HTERT RPE-1 (cell line): ENCODE results near the gene DOCK11.

Experiments used
- in situ Hi-C: fragments of 300-500 bp; cut with MboI; formaldehyde crosslinking; loops from 4 replicates; pipeline ENCODE4 v1.14.3; 2020; ENCODE audit warnings: low sequenced_read_pairs

DOCK11 gene

DNA sequence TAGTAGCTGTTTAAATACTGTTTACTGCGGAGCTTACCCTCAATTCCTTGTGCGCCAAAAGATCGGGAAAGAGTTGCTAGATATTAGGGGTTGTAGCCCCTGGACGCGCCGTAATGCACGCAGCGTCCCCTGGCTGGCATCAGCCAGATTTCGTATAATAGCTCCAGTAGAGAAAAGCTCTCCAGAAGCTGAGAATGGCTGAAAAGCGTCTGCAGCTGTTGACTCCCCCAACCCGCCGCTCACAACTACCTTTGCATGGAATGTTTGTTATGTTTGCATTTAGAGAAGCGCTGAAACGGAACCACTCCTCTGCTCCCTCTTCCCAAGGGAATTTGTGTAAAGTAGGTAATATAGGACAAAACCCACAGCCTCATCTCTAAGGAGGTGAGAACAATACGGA, 3.7 kb downstream of the DOCK11 start:
- in situ Hi-C loops: no loop called here

DNA sequence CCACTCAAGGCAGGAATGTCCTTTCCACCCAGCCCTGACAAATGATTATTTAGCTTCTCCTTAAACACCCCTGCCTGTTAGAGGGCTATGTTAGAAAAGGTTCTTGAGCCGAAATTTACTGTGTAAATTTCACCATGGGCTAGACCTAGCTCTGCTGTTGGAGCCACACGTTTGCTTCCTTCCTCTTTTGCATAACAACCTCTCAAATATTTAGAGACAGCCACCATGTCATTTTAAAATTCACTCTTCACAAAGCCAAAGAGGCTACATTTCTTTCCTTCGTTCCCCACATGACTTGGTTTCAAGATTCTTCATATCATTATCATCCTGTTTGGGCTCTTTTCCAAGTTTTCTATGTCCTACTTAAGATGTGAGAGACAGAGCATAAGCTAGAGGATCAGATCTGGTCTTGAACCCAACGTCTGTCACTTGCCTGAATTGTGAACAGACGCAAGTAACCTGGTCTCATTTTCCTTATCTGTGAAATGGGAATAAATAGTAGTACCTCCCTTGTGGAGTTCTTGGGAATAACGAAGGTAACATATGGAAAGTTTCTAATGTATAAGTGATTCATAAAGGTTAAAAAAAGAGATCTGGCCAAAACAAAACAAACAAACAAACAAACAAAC, 6.7 kb downstream of the DOCK11 start:
- in situ Hi-C loops: no loop called here

DNA sequence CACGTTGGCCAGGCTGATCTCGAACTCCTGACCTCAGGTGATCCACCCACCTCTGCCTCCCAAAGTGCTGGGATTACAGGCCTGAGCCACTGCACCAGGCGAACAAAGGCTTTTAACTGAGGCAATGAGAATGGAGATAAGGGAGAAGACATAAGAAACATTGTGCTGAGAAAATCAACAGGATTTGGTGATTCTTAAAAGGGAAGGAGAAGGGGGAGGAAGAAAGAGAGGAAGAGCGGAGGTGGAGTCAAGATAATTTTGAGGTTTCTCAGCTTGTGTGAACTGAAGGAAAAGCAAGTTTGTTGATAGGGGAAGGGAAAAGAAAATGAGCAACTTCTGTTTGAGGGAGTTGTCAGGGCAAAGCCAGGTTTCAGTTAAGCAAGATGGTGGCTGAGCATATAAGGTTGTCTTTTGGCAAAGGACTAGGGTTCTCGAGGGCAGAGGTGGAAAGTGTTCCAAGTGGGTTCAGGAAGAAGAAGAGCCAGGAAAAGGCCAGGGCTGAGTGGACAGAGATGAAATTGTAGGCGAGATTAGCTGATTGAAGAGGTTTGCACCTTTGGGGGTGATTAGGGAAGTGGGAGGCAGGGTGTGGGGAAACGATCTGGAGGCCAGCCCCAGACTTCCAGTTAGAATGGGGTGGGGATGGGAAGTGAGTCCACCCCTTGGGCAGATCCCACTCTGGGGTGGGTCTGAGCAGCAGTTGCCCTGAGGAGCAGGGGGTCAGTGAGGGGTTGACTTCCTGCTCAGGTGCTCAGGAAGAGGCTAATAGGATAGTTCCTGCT, 7.8 kb downstream of the DOCK11 start:
- in situ Hi-C loops: no loop called here

DNA sequence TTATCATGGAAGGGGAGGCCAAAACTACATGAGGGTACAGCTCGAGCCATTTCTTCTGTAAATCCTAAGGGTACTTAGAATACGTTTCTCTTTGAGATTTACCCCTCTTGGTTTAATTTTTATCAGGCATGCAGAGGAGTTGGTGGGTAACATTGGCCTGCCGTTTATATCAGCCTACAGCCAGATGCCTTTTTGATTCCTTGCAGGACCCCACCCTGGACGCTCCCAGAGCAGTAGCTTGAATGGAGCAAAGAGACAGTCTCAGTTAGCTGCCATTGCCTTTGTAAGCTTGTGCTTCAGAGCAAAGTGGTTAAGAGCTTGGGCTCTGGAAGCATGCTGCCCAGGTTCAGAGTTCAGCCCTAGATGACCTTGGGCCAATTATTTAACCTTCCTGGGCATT, 9.0 kb downstream of the DOCK11 start:
- in situ Hi-C loops: no loop called here

DNA sequence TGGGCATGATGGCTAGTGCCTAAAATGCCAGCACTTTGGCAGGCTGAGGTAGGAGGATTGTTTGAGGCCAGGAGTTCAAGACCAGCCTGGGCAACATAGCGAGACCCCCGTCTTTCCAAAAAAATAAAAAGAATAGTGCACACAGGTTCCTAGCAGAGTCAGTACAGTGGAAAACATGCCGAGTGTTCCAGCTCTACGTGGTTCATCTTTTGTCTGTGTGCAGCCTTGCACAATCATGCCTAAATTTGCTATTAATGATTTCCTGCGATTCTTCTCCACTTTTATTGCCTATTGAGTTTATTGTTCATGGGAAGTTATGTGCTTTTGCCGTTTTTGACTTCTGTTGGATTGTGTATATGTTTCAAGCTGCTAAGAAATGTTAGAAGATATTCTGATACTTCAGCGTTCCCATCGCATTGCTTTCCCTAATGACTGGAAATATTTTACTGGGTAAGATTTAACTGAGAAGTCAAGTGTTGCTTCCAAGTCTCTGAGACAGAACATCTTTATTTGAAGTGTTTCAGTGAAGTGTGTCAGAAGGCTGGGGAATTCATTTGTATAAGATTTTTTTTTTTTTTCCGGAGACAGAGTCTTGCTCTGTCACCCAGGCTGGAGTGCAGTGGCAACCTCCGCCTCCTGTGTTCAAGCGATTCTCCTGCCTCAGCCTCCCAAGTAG, 11.3 kb downstream of the DOCK11 start:
- in situ Hi-C loops: no loop called here

DNA sequence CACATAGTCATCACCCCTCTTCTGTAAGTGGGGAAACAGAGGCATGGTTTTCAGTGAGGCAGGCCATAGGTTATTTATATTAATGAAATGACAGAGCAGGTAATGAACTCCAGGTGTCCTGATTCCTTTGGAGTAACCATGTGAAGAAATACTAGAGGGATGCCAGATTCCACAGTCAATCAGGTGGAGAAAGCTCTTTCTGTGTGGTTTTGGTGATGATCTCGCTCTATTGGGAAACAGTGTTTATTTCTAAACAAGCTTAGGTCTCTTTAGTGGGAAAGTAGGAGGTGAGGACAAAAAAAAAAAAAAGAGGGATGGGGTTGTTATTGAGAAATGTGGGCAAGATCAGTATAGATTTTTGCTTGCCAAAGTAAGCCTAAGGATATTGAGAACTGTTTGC, 12.2 kb downstream of the DOCK11 start:
- in situ Hi-C loops: no loop called here

DNA sequence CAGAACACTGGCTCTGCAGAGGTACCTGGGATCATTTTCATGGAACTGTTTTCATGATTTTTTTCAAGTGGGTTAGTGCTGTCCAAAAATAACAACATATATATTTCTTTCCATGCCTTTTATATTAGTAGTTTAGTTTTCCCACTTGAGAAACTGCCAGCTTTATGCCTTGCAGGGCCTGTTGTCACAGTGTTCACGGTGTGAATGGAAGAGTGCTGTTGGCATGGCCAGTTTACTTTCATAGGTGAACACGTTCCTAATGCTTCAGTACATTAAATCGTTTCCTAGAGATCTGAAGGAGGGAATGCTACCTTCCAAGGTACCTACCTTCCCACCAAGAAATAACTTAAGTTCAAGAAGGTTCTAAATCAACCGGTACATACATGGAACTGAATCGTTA, 12.6 kb downstream of the DOCK11 start:
- in situ Hi-C loops: no loop called here

DNA sequence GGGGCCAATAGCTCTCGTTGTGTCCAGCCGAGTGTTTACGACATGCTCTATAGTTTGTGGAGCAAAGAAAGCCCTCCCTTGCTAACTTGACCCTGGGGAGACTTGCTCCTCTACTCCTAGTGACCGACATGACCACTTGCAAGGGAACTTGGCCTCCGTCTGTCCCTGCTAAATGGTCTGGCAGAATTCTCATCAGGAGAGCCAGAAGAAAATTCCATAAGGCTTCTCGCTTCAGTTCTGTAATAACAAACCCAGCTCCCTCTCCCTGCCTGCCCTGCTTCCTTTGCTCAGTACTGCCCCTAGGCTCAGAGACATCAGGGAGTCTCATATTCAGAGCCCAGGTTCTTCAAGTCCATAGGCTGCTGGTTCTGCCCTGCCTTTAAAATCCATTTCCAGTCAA, 13.0 kb downstream of the DOCK11 start:
- in situ Hi-C loops: no loop called here

DNA sequence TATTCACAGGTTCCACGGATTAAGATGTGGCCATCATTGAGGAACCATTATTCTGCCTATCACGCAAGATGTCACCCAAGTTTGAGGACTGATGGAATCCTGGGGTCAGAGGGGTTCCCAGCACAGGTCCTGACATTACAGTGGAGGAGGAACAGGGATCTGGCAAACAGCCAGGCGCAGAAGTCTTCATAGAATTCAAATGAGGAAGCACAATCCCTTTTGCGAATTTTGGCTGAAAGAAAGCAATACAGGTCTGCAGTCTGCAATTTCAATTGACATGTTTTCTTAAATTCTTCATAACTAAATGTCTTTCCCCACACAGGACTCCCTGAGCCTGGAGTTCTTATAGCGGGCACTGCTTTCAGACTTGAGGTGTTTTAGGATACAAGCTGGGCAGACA, 14.5 kb downstream of the DOCK11 start:
- in situ Hi-C loops: no loop called here

DNA sequence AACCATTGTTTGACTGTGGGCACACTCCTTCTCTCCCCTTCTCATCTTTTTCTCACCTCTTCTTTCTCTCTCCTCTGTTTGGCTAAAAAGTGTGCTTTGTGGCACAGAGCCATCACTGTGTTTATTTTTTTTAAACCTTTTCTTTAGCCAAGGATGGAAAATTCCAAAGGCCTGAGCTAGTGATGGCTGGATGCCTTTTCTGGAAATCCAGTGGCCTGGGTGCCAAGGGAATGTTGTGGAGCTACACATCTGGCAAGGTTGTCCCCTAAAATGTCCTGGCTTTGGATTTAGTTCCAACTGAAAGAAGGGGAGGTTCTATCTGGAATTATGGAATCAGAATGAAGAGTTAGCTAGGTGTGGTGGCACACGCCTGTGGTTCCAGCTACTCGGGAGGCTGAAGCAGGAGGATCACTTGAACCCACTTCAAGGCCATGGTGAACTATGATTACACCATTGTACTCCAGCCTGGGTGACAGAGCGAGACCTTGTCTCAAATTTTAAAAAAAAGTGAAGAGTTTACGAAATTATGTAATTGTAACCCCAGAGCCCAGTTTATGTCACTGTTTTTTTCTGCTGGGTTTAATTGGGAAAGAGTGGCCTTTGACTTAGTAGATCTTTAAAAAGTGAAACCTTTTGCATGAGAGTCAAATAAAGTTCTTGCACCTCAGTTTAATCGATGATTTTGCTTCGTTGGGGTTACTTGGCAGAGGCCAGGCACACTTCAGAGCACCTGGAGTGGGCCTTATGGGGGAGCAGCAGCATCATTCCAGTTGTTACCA, 17.7 kb downstream of the DOCK11 start:
- in situ Hi-C loops: no loop called here

DNA sequence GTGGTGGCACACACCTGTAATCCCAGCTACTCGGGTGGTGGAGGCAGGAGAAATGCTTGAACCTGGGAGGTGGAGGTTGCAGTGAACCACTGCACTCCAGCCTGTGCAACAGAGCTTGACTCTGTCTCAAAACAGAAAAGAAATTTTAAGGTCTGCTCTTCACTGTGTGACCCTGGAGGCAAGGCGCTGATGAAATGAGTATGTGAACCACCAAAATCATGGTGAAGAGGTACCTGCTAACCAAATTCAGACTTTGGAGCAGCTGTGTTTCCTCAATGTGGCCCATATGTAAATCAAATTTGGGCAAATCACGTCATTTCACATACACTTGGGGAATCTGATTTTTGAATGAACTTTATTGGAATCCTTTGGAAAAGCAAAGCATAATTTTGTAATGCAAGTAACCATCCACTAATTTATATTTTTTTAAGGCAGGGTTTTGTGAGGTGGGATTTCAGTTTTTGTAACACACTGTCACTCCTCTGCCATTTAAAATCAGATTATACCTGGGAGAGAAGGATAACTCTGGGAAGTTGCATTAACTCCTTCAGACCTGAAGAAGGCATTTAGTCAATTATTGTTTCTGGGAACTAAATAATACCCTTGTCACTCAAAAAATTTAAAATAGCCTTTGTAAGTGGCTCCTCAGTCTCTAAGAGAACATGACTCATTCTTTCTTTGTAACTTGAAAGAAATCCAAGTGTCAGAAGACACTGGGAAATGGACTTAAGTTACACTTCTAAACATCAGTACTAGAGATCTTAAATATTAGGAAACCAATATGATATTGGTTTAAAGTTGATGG, 24.0 kb downstream of the DOCK11 start:
- in situ Hi-C loops: no loop called here

DNA sequence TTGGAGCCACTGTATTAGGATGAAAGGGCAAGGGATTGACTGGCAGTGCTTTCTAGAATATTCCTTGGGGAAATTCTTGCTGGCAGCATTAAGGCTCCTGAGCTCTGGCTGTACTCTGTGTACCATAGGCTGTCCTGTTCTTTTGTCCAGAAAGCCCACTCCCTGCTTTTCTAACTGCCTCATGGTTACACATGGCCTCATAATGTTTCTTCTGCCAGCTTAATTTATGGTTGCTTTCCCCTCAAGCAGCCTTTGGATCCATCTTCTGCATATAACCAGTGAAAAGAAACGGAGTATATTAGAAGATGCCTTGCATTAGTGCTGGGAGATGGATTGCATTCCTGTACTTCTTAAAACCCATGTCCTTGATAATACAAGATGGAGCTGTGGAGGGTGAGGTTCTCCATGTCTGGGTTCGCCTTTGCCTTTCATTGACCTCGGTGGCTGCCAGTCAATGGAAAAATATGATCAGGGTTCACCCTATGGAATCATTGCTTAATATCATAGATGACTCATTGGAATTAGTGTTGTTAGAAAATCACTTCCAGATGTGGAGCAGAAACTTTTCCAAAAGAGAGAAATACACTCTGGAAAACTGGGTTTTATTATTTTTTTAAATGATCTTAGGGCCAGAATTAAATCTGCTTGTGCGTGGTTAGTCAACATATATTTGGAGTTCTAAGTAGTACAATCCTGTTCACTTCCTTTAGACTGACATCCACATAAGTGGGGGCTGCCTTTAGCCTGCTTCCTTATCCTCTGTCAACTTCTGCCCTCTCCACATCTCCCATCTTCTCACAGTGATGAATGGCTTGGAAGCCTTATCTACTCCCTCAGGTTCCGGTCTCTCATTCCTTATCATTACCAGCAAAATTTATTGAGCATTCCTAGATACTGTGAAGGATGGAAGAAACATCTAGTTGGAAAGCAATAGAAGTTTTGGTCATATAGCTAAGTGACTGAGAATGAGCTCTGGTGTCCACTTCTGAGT, 24.9 kb downstream of the DOCK11 start:
- in situ Hi-C loops: no loop called here

DNA sequence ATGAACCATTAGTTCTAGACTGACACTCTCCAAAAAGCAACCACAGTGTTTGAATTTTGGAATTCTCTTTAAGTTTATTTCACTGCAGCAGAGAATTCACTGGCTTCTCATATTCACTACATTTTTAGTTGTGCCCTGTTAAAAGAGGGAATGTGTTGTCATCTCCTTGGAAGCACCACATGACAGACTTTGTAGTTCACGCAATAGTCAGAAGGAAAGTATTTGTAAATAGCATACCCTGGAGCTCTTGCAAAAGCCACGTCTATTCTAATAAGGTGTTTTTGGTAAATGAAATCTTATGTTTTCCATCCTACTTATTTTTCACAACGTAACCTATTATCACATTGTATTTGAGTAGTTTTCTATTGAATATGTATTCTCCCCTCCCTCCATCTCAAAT, 25.8 kb downstream of the DOCK11 start:
- in situ Hi-C loops: no loop called here

DNA sequence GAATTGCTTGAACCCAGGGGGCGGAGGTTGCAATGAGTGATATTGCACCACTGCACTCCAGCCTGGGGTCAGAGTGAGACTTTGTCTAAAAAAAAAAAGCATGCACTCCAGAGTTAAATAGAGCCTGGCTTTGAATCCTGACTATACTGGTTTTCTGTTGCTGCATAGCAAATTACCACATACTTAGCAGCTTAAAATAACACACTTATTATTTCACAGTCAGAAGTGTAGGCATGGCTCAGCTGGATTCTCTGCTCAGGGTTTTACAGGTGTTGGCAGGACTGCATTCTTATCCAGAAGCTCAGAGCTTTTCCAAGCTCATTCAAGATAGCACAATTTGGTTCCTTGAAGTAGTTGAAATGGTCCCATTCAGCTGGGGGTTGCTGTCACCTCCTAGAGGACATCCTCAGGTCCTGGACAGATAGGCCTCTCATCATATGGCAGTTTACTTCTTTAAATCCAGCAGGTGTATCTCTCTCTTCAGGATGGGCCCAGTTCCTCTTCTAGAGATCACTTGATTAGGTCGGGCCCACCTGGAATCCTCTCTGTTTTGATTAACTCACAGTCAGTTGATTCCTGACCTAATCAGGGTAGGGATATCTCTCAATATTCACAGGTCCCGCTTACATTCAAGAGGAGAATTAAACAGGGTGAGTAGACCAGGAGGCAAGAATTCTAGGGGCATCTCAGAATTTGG, 26.8 kb downstream of the DOCK11 start:
- in situ Hi-C loops: no loop called here

DNA sequence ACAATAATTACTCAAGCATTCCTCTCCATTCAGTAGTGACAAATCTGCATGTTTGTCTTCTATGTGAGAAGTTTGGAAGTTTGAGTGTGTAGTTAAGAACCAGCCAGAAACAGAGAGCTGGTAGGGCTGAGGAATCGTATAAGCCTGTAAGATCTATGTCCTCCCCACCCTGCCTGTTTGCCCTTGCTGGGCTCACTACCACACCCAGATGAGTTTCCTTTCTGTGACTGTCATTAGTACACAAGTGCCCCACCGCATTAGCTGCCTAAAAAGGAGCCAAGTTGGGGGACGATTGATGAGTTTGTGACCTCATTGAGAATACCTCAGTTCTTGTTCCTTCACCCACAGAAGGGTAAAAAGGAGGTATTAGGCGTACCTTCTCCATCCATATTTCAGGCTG, 28.3 kb downstream of the DOCK11 start:
- in situ Hi-C loops: no loop called here

DNA sequence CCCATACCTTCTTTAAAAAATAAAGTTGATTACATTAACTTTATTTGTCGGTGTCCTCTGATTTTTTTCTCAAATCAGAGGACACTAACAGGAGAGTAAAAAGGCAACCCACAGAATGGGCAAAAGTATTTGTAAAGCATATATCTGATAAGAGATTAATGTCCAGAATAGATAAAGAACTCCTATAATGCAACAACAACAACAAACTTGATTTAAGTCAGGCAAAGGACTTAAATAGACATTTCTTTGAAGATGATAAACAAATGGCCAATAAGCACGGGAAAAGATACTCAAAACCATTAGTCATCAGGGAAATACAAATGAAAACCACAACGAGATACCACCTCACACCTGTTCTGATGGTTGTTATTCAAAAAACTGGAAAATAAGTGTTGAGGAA, 28.7 kb downstream of the DOCK11 start:
- in situ Hi-C loops: no loop called here

DNA sequence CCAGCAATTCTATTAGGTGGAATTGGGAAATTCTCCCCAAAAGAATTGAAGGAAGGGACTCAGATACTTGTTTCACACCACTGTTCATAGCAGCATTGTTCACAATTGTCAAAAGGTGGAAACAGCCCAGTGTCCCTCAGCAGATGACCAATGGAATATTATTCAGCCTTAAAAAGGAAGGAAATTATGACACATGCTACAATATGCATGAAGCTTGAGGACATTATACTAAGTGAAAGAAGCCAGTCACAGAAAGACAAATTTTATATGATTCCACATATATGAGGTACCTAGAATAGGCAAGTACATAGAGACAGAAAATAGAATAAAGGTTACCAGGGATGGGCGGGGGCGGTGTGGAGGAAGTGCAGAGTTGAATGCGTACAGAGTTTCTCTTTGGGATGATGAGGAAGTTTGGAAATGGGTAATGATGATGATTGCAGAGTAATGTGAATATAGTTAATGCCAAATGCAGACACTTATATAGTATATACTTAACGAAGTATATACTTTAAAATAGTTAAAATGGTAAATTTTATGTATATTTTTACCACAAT, 29.6 kb downstream of the DOCK11 start:
- in situ Hi-C loops: no loop called here

DNA sequence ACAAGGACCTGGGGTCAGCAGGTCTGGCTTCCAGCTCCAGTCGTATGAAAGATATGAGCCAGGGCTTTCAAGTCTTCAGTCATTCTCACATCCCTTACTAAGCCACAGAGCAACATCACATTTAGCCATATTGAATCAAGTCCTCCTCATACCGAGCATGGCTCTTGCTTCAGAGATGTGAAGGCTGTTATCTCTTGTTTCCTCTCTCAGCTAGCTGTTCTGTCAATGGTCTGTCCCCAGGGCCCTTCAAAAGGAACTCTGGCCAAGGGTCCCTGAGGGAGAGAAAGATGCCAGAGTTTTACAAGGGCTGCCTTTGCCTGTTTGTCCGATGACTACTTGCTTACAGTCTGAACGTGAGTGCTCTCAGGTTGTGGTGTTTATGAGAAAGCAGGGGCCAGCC, 30.5 kb downstream of the DOCK11 start:
- in situ Hi-C loops: no loop called here
